LNCaP clone FGC (cell line): ENCODE data around the gene TMED1.
A peak's percentile ranks its signal among the peaks of the same experiment; 100 is the strongest.
"Not testable (repeated sequence)": the region's sequence is repeated elsewhere in the genome, so short reads cannot be mapped to it uniquely, and the experiment has no call there.

Source experiments
- DNase-seq: peaks from one replicate; pipeline ENCODE4 v3.0.0-alpha.2; 2011; ENCODE audit warnings: low read depth
- H3K4me3 ChIP-seq: 2 replicates; pipeline ENCODE4 v1.5.1; 2011; ENCODE audit warnings: mild to moderate bottlenecking, low read depth, low read length, control low read depth
- TF ChIP-seq, protein P1 (sequence below): IDR thresholded peaks from 2 replicates; pipeline ENCODE4 v1.5.1; 2012; ENCODE audit warnings: mild to moderate bottlenecking; ENCODE audit not compliant: control insufficient read depth, insufficient read depth; ENCODE audit errors: extremely low read depth

Gene TMED1, protein sequence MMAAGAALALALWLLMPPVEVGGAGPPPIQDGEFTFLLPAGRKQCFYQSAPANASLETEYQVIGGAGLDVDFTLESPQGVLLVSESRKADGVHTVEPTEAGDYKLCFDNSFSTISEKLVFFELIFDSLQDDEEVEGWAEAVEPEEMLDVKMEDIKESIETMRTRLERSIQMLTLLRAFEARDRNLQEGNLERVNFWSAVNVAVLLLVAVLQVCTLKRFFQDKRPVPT

DNA sequence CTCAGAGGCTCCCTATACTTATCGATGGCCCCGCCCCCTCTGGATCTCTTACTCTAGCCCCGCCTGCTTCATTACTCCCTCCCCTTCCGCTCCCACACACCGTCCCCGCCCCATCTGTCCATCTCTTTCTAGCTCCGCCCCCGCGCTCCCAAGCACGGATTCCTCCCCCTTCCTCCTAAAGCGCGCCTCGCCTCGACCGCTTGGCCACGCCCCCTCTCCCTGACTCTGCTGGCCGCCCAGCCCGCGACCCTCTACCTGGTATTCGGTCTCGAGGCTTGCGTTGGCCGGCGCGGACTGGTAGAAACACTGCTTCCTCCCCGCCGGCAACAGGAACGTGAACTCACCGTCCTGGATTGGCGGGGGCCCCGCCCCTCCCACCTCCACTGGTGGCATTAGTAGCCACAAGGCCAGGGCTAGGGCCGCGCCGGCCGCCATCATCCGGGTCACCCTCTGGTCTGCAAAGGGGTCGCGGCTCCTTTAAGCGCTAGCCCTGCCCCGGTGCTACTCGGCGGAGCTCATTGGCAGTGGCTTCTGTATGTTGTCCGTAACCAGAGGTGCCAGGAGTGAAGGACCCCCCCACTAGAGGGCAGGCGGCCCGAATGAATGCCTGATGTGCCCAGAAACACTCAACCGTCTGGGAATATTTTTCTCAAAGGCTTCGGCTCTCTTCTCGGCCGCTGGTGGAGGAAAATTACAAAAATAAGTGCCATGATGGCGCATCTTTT, at the start of gene TMED1:
TSS of gene TMED1 (minus strand) at position 459 of the 725 bp plus-strand sequence. CDS start at position 438, 21 bp downstream.
- peak within 1 kb of the TSS; percentile 86 for H3K4me3 ChIP-seq
- DNase-seq: peak; percentile 91
- TF ChIP-seq, protein P1, sequence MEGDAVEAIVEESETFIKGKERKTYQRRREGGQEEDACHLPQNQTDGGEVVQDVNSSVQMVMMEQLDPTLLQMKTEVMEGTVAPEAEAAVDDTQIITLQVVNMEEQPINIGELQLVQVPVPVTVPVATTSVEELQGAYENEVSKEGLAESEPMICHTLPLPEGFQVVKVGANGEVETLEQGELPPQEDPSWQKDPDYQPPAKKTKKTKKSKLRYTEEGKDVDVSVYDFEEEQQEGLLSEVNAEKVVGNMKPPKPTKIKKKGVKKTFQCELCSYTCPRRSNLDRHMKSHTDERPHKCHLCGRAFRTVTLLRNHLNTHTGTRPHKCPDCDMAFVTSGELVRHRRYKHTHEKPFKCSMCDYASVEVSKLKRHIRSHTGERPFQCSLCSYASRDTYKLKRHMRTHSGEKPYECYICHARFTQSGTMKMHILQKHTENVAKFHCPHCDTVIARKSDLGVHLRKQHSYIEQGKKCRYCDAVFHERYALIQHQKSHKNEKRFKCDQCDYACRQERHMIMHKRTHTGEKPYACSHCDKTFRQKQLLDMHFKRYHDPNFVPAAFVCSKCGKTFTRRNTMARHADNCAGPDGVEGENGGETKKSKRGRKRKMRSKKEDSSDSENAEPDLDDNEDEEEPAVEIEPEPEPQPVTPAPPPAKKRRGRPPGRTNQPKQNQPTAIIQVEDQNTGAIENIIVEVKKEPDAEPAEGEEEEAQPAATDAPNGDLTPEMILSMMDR: no peak

DNA sequence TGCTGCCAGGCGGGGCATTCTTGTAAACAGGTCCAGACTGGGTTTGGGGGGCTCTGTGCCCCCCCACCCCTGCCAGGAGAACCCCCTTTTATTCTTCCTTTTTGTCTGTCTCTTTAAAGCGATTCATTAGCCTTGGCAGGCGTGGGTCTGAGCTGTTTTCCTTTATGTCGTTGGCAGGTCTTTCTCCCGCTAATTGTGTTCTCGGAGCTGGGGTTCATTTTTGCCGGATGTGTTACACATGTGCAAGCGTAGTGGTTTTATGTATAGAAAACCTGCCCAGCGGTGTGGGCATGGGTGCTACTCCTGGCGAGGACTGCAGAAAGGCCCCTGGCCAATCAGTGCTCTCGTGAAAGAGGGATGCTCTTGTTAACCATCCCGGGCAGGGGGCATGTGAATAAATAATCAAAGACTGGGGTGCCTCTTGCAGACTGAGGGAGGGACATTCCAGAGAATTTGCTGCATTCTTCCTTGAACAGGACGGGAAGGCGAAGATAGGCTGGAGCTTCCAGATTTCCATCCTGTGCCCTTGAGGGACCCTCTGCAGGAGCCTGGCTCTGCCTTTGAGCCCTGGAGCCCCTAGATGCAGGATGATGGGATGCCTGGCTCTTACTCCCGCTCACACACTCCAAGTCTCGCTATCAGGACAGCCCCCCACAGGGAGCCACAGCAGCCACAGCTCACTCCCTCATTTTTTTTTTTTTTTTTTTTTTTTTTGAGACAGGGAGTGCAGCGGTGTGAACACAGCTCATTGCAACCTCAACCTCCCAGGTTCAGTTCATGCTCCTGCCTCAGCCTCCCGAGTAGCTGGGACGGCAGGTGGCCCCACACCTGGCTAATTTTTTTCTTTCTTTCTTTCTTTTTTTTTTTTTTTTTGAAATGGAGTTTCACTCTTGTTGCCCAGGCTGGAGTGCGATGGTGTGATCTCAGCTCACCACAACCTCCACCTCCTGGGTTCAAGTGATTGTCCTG, 49.5 kb upstream of the TMED1 start:
- H3K4me3 ChIP-seq: no peak overlapping the region
- TF ChIP-seq, protein P1: no peak
- no peak for DNase-seq

DNA sequence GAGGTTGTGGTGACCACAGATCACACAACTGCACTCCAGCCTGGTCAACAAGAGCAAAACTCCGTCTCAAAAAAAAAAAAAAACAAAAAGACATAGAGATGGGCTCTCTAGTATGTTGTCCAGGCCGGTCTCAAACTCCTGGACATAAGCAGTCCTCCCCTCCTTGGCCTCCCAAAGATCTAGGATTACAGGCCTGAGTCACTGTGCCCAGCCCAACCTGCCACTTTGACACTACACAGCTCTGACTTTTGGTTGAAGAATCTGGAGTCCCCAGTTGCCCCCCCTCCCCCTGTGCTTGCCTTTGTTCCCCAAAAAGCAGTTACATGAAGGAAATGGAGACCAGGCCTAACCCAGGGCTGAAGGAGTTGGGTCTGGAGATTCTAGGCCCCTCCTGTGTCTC, 48.3 kb upstream of the TMED1 start:
- no peak for DNase-seq
- TF ChIP-seq, protein P1: no peak
- no peak overlapping the region for H3K4me3 ChIP-seq

DNA sequence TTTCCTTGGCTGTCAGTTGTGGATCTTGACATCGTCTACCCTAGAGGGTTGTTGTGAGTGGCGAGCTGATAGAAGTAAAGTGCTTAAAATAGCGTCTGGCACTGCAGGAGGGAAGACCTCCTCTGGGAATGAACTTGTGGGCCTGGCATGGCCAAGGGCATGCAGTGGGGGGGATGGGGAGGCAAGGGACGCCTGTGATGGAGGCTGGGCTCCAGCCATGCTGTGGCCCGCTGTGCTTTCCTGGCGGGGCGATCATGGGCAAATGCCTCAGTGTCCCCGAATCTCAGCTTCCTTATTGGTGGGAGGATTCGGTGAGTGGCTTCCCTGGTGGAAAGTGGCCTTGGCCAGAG, 46.1 kb upstream of the TMED1 start:
- DNase-seq: no peak
- H3K4me3 ChIP-seq: no peak overlapping the region
- TF ChIP-seq, protein P1: no peak

DNA sequence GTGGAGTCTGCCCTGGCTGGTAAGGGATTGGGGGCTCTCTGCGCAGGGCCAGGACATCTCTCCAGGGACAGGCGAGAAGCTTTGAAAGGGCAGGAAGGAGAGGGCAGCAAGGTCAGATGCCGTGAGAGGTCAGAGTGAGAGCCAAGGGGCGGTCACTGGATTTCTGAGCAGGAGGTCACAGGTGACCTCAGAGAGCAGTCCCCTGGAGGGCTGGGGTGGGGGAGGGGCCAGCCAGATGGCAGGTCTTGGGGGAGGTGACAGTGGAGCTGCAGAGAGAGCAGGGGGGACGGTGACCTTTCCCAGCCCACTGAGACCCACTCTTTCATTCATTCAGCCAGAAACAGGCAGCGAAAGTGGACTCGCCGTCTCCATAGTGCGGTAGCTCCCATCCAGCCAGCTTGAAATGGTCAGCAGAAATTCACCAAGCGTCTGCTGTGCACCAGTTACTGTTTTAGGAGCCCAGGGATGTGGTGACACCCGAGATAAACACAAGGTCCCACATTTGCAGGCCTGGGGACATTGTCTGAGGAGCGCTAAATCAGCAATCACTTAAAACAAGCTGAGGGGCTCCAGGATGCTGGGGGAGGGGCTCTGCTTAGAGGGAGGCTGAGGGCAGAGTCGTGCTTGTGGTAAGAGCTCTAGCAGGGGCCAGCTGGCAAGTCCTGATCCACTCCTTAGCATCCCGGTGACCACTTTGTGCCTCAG, 45.5 kb upstream of the TMED1 start:
- TF ChIP-seq, protein P1: no peak
- H3K4me3 ChIP-seq: no peak overlapping the region
- DNase-seq: no peak

DNA sequence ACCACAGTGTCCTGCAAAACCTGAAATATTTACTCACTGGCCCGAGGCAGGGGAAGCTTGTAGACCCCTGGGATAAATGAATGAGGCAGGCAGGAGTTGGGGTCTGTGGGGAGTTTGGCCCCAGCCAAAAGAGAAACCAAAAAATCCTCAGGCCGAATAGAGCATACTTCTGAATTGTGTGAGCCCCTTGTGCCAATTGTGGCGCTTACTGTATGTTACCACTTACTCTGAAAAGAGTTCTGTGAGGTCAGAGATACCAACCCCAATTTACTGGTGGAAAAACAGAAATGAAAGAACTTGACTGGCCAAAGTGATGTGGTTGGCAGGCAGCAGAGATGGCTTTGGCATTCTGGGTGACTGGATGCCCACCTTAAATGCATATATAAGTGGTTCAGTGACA, 42.2 kb upstream of the TMED1 start:
- H3K4me3 ChIP-seq: no peak overlapping the region
- TF ChIP-seq, protein P1: no peak
- DNase-seq: no peak

DNA sequence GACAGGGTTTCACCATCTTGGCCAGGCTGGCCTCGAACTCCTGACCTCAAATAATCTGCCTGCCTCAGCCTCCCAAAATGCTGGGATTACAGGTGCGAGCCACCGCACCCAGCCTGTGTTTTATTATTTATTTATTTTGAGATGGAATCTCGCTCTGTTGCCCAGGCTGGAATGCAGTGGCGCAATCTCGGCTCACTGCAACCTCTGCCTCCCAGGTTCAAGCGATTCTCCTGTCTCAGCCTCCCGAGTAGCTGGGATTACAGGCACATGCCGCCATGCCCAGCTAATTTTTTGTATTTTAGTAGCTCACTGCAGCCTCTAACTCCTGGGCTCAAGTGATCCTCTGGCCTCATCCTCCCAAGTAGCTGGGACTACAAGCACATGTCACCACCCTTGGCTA, 41.6 kb upstream of the TMED1 start:
- not testable (repeated sequence) for H3K4me3 ChIP-seq

More for the DNA sequence above, 41.6 kb upstream of the TMED1 start:
- not testable (repeated sequence) for DNase-seq
